K562 (cell line): ENCODE measurements around the gene PNPLA1. TPM values are rescaled to one million over a fixed set of nuclear protein-coding genes. Genes with fewer than 3 reads are reported as not detected.

Experiments
- ATAC-seq: fragments of 200-7000 bp; cut with Tn5 transposase; 3 replicates; pipeline ENCODE4 v1.9.1; 2020; ENCODE audit warnings: moderate library complexity
- BruUV-seq: library from RNA; stranded (reverse); fragments of 400-500 nt; replicated peaks from 2 replicates; lab custom pipeline; 2021; lab: Mats Ljungman, UMichigan
- CTCF ChIA-PET: fragments of 300-600 bp; formaldehyde crosslinking; extraction: SDS; loops from one replicate; lab custom pipeline; 2021; ENCODE audit warnings: low intra/inter-chr PET ratio; lab: Yijun Ruan, JAX
- POLR2A ChIA-PET: fragments of 300-600, 350-650 bp; sonication (Branson Sonifier 250); formaldehyde crosslinking; extraction: SDS; loops from one replicate; lab custom pipeline; 2021; ENCODE audit warnings: antibody characterized with exemption, inconsistent platforms; lab: Yijun Ruan, JAX
- DNase-seq, 4 experiments: peaks; one replicate each; pipeline versions ENCODE4 v3.0.0 to v3.0.0-alpha.2; 2011 to 2018; ENCODE audit warnings: low spot score in 3 of 4, mixed read lengths in 3 of 4; ENCODE audit errors: extremely low read depth in 1 of 4
- FAIRE-seq: peaks from 2 replicates; lab custom pipeline; 2011; peaks lifted over from hg19 to GRCh38; lab: Jason Lieb, UNC
- H2AFZ ChIP-seq: 2 replicates; pipeline ENCODE4 v1.6.0; 2011; ENCODE audit warnings: low read depth, low read length, control low read depth, inconsistent platforms
- H3K27ac ChIP-seq: fragments of 200-600 bp; 3 replicates; pipeline ENCODE4 v1.8.0; 2011; ENCODE audit warnings: low read depth, mild to moderate bottlenecking, control low read depth, inconsistent platforms, low read length, moderate library complexity, mixed read lengths; ENCODE audit errors: extremely low read depth
- H3K27me3 ChIP-seq, 2 experiments: fragments of 300-600 bp in 1 of 2; 2 replicates in 1 of 2; 3 replicates in 1 of 2; pipeline versions ENCODE4 v1.6.0 to v1.8.0; 2011; ENCODE audit warnings: inconsistent platforms in 2 of 2, low read length in 2 of 2, mild to moderate bottlenecking in 1 of 2, mixed read lengths in 1 of 2, moderate library complexity in 1 of 2; ENCODE audit not compliant: control insufficient read depth in 2 of 2, insufficient read depth in 2 of 2
- H3K36me3 ChIP-seq: fragments of 300-600 bp; 3 replicates; pipeline ENCODE4 v1.8.0; 2011; ENCODE audit warnings: mild to moderate bottlenecking, low read length, inconsistent platforms; ENCODE audit not compliant: control insufficient read depth, insufficient read depth
- H3K4me1 ChIP-seq, 2 experiments: fragments of 200-600 bp in 1 of 2; replicated peaks in 1 of 2; 2 replicates in 1 of 2; 3 replicates in 1 of 2; pipeline versions ENCODE4 v1.5.1 to v1.8.0; 2011; ENCODE audit warnings: inconsistent platforms in 2 of 2, low read length in 2 of 2, mild to moderate bottlenecking in 1 of 2, mixed read lengths in 1 of 2, moderate library complexity in 1 of 2; ENCODE audit not compliant: control insufficient read depth in 2 of 2, insufficient read depth in 2 of 2
- H3K4me2 ChIP-seq: 2 replicates; pipeline ENCODE4 v1.6.1; 2011; ENCODE audit warnings: low read length, control low read depth, inconsistent platforms, mixed read lengths; ENCODE audit not compliant: insufficient read depth
- H3K4me3 ChIP-seq: fragments of 200-600 bp; sonication (generic), shearing (Covaris generic); 2 replicates; pipeline ENCODE4 v1.5.1; 2016; ENCODE audit warnings: control low read depth, inconsistent platforms
- H3K79me2 ChIP-seq: fragments of 200-600 bp; 3 replicates; pipeline ENCODE4 v1.8.0; 2011; ENCODE audit warnings: low read length, inconsistent platforms; ENCODE audit not compliant: control insufficient read depth, insufficient read depth
- H3K9ac ChIP-seq, 2 experiments: 2 replicates each; pipeline versions ENCODE4 v1.6.0 to v1.6.1; 2011; ENCODE audit warnings: low read depth in 2 of 2, low read length in 2 of 2, control low read depth in 1 of 2, inconsistent platforms in 1 of 2, mild to moderate bottlenecking in 1 of 2, mixed read lengths in 1 of 2; ENCODE audit not compliant: insufficient read depth in 1 of 2
- H3K9me1 ChIP-seq: one replicate; pipeline ENCODE4 v1.6.0; 2011; ENCODE audit warnings: inconsistent platforms, mild to moderate bottlenecking, low read length, moderate library complexity; ENCODE audit not compliant: control insufficient read depth, insufficient read depth
- H3K9me3 ChIP-seq: replicated peaks from 2 replicates; pipeline ENCODE4 v1.5.1; 2011; ENCODE audit warnings: low read depth, low read length, inconsistent platforms; ENCODE audit not compliant: control insufficient read depth, insufficient read depth
- H4K20me1 ChIP-seq: replicated peaks from 2 replicates; pipeline ENCODE4 v1.6.1; 2011; ENCODE audit warnings: low read length, inconsistent platforms, mixed read lengths; ENCODE audit not compliant: control insufficient read depth, insufficient read depth
- CHD2 ChIP-seq: IDR thresholded peaks from 2 replicates; pipeline ENCODE4 v1.6.1; 2011; ENCODE audit warnings: low read depth, low read length
- CTCF ChIP-seq, 3 experiments: IDR thresholded peaks in 2 of 3; conservative IDR thresholded peaks in 1 of 3; 2 replicates each; pipeline ENCODE4 v1.5.1; 2011 to 2012; ENCODE audit warnings: low read length in 3 of 3, mild to moderate bottlenecking in 3 of 3, control low read depth in 2 of 3, improper control_type of control experiment in 1 of 3, inconsistent platforms in 1 of 3, low read depth in 1 of 3, mixed read lengths in 1 of 3, moderate library complexity in 1 of 3; ENCODE audit not compliant: insufficient read depth in 2 of 3
- EGR1 ChIP-seq: fragments of 450-650 bp; conservative IDR thresholded peaks from 2 replicates; pipeline ENCODE4 v1.6.1; 2017; ENCODE audit warnings: mild to moderate bottlenecking
- EP400 ChIP-seq: fragments of 450-650 bp; IDR thresholded peaks from 2 replicates; pipeline ENCODE4 v1.6.1; 2017; ENCODE audit warnings: antibody characterized with exemption, mild to moderate bottlenecking, moderate library complexity
- HEY1 ChIP-seq: fragments of 250-450 bp; sonication (Bioruptor Pico); IDR thresholded peaks from 2 replicates; pipeline ENCODE4 v1.5.0; 2020; ENCODE audit warnings: mild to moderate bottlenecking, moderate library complexity, borderline replicate concordance
- MEIS2 ChIP-seq: fragments of 450-650 bp; IDR thresholded peaks from 2 replicates; pipeline ENCODE4 v1.6.1; 2014; ENCODE audit warnings: mild to moderate bottlenecking; ENCODE audit not compliant: partially characterized antibody
- NCOA4 ChIP-seq: fragments of 450-650 bp; IDR thresholded peaks from 2 replicates; pipeline ENCODE4 v1.6.1; 2018; ENCODE audit warnings: mild to moderate bottlenecking; ENCODE audit not compliant: partially characterized antibody
- NEUROD1 ChIP-seq: fragments of 150-350 bp; IDR thresholded peaks from 2 replicates; pipeline ENCODE4 v1.6.1; 2014; ENCODE audit warnings: borderline replicate concordance, low read length, low read depth; ENCODE audit not compliant: partially characterized antibody
- RAD21 ChIP-seq, 2 experiments: fragments of 250-450 bp in 1 of 2; fragments of 450-650 bp in 1 of 2; sonication (Bioruptor Pico) in 1 of 2; formaldehyde crosslinking in 1 of 2; IDR thresholded peaks in 1 of 2; conservative IDR thresholded peaks in 1 of 2; 2 replicates each; pipeline versions ENCODE4 v1.4.0 to v1.8.0; 2020 to 2022; ENCODE audit warnings: mild to moderate bottlenecking in 2 of 2, moderate library complexity in 1 of 2
- RBM25 ChIP-seq: fragments of 200-400 bp; formaldehyde crosslinking; IDR thresholded peaks from 2 replicates; pipeline ENCODE4 v1.6.1; 2018; ENCODE audit warnings: low read length, low read depth, moderate library complexity; ENCODE audit not compliant: severe bottlenecking
- SMARCE1 ChIP-seq: fragments of 450-650 bp; IDR thresholded peaks from 2 replicates; pipeline ENCODE4 v1.7.1; 2016; ENCODE audit warnings: mild to moderate bottlenecking
- SOX6 ChIP-seq: fragments of 450-650 bp; IDR thresholded peaks from 2 replicates; pipeline ENCODE4 v1.6.1; 2014; ENCODE audit warnings: mild to moderate bottlenecking
- TCF7 ChIP-seq: sonication (generic); IDR thresholded peaks from 2 replicates; pipeline ENCODE4 v1.6.1; 2016; ENCODE audit warnings: antibody characterized with exemption, borderline replicate concordance
- ZKSCAN1 ChIP-seq: fragments of 150-350 bp; IDR thresholded peaks from 2 replicates; pipeline ENCODE4 v1.6.1; 2016; ENCODE audit warnings: low read depth, low read length
- ZNF124 ChIP-seq: sonication (generic); formaldehyde crosslinking; IDR thresholded peaks from 2 replicates; pipeline ENCODE4 v1.8.1; 2022; ENCODE audit warnings: missing genetic modification reagents
- ZNF583 ChIP-seq: fragments of 250-450 bp; sonication (Bioruptor Pico); IDR thresholded peaks from 2 replicates; pipeline ENCODE4 v1.4.0; 2020
- ZNF764 ChIP-seq: fragments of 250-450 bp; sonication (Bioruptor Pico); IDR thresholded peaks from 2 replicates; pipeline ENCODE4 v1.4.0; 2020; ENCODE audit warnings: low read depth, mild to moderate bottlenecking, moderate library complexity
- WGBS: fragments of 100-300 bp; shearing (Covaris generic); methylation state at CpG from one replicate; pipeline ENCODE4 v1.1.6; 2016; ENCODE audit warnings: low coverage, mixed read lengths; ENCODE audit not compliant: insufficient coverage; ENCODE audit errors: missing lambda C conversion rate; 5-methylcytosine and 5-hydroxymethylcytosine counted together
- in situ Hi-C: fragments of 300-500 bp; cut with MboI; formaldehyde crosslinking; loops from 4 replicates; pipeline ENCODE4 v1.15.0; 2018; ENCODE audit warnings: inconsistent platforms, mixed read lengths
- intact Hi-C: fragments of 100-400 bp; cut with micrococcal nuclease; formaldehyde crosslinking; loops from 2 replicates; pipeline ENCODE4 v1.14.2; 2022
- polyA plus RNA-seq, 8 experiments: library from polyadenylated mRNA; depleted of rRNA in 4 of 8; stranded (reverse) in 5 of 8; unstranded in 3 of 8; fragments of >200 nt; fragmentation: Nextera tagmentation in 2 of 8; fragmentation: Illumina TruSeq in 1 of 8; extraction: Ambion mirVana in 2 of 8; extraction: Trizol in 1 of 8; gene quantifications; 2 replicates each; pipeline versions ENCODE4 v1.2.1 to v1.2.3, GENCODE V29; 2011 to 2014; ENCODE audit warnings: inconsistent platforms in 1 of 8, missing spikeins in 1 of 8
- total RNA-seq, 7 experiments: library from RNA; depleted of rRNA in 6 of 7; stranded (reverse); fragments of >200 nt in 6 of 7; fragmentation: Illumina TruSeq in 2 of 7; extraction: Trizol in 2 of 7; gene quantifications; 2 replicates each; pipeline versions ENCODE4 v1.2.1 to v1.2.3, GENCODE V29; 2011 to 2021; ENCODE audit warnings: low replicate concordance in 1 of 7

The PNPLA1 gene
- total and polyA plus RNA-seq, 9 of the 15 experiments (the other 6 are each of a cell fraction or from before 2014, with no cell fraction given): 0.04 to 0.27 (median 0.13) TPM; not detected in 2

GRCh38 chr6:36244641-36245280 lies 25.1 kb upstream of the PNPLA1 start (continued):
- TF ChIP-seq ZNF583 (CRISPR knock-in tag): no peak
- peak; percentile 90 for TF ChIP-seq MEIS2
- TF ChIP-seq RBM25: peak; percentile 76
- peak; percentile 40; the same call in 1 of the 2 replicates for TF ChIP-seq CHD2
- no peak for TF ChIP-seq HEY1 (CRISPR knock-in tag)
- no peak for TF ChIP-seq ZNF124 (CRISPR knock-in tag)
- no peak for TF ChIP-seq SOX6
- TF ChIP-seq, all 486 proteins: peak for 11

GRCh38 chr6:36245572-36246061 lies 24.2 kb upstream of the PNPLA1 start:
- H3K4me1 ChIP-seq: peaks cover 0 to 7% of the 10 kb centered on the region in 2 experiments; a peak in 2 of 5 replicates
- H2AFZ ChIP-seq: no peak overlapping the region
- WGBS: 11% methylated on average over 8 of the region's 8 CpGs
- intact Hi-C loops (no loop called here), in situ Hi-C loops (no loop called here)
- H3K4me3 ChIP-seq: no peak overlapping the region
- no peaks in the 10 kb centered on the region for H3K36me3 ChIP-seq
- BruUV-seq: no TSS peak
- no peaks in the 10 kb centered on the region for H4K20me1 ChIP-seq
- ChIA-PET CTCF (no interaction called here), POLR2A (interaction anchor here (0.6 to 1.5 kb wide), 5 partner anchors 8 to 432 kb away, joined by 3 to 4 read pairs (median 3); no protein-coding TSS in a partner anchor)
- no peak overlapping the region for H3K4me2 ChIP-seq
- no peak for TF ChIP-seq EGR1
- TF ChIP-seq RAD21 (CRISPR knock-in tag; conservative IDR thresholded peaks at IDR 0.05 in 1 of 2, IDR thresholded peaks at IDR 0.05 in 1 of 2): peak in 1 of 2 experiments; percentile 18; a peak in 1 of 4 replicates
- TF ChIP-seq EP400: no peak
- TF ChIP-seq TCF7: 0 out of 2 replicates have a peak, but pooled peaks have one; percentile 20
- TF ChIP-seq NEUROD1: peak; percentile 26
- peak; percentile 61 to 66 (median 64) for TF ChIP-seq CTCF (IDR thresholded peaks at IDR 0.05 in 2 of 3, conservative IDR thresholded peaks at IDR 0.05 in 1 of 3; ENCODE audit: insufficient read depth in 2 of 3, low read depth in 1 of 3, low read length in 3 of 3)
- no peak for TF ChIP-seq NCOA4
- TF ChIP-seq SMARCE1: no peak
- peak; percentile 86 for TF ChIP-seq ZNF764 (CRISPR knock-in tag)
- 0 out of 2 replicates have a peak, but pooled peaks have one; percentile 40 for TF ChIP-seq ZKSCAN1
- peak; percentile 42 to 54 (median 46) for DNase-seq
- H3K79me2 ChIP-seq: no peaks in the 10 kb centered on the region
- H3K9ac ChIP-seq: no peak overlapping the region
- no peak overlapping the region for H3K27ac ChIP-seq
- ATAC-seq: peak; percentile 78
- no peaks in the 10 kb centered on the region for H3K9me3 ChIP-seq
- peaks cover 33 to 51% of the 10 kb centered on the region in 2 experiments for H3K27me3 ChIP-seq
- H3K9me1 ChIP-seq: no peaks in the 10 kb centered on the region
- no peak for FAIRE-seq
